Breast epithelium (tissue), 3 donors: ENCODE measurements around the gene TMEM203.

Source experiments
- CTCF ChIP-seq, 3 donors: fragments of 450-650 bp; IDR thresholded peaks; one replicate each; pipeline ENCODE4 v1.5.1; 2016 to 2017; ENCODE audit warnings: antibody characterized with exemption in 3 of 3, mild to moderate bottlenecking in 3 of 3, moderate library complexity in 3 of 3
- POLR2AphosphoS5 ChIP-seq, 3 donors: sonication (generic); formaldehyde crosslinking; IDR thresholded peaks; one replicate each; pipeline ENCODE4 v1.6.1; 2017; ENCODE audit warnings: antibody characterized with exemption in 3 of 3

DNA sequence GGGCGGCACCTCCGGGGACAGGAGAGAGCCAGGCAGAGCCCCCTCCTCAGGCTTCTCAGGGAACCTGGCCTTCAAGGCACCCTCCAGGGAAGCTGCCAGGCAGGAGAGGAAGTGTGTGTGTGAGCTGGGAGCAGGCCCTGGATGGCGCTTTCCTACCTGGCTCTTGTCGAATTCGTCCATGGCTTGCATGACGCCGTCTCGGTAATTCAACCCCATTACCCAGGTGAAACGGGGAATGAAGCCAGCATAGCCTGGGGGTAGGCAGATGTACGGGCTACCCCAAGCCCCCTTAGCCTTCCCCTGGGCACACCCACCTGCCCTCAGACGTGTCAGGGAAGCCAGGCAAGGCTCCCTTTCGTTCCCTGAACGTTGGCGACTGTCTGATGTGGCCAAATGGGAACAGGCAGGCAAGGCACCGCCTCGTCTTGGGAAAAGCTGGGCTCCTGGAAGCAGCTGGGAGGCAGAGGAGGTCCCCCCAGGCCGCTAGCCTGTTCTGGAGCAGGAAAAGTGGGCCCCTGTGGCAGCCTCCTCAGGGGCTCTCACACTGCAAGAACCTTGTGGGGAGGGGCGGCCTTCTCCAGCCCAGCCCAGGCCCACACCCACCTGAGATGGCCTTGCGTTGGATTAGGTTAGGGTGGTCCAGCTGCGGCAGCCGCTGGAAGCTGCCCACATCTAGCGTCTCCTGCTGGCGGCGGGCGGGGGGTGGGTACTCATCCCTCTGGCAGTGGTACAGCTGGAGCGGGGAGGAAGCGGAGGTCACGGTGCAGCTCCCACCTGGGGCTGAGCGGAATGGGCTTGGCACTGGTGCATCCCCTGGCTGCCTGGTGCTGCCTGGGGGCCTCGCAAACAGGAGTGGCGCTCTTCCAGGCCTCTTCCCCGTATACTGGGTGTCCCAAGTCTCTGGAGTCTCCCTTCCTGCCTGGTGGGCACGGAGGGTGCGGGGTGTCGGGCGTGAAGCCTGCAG lies 39.3 kb upstream of the TMEM203 start:
- TF ChIP-seq CTCF (IDR thresholded peaks at IDR 0.05) = no peak
- TF ChIP-seq POLR2AphosphoS5 (IDR thresholded peaks at IDR 0.05) = peak in 1 of 3 donors; percentile 28
